GM21786 (cell line): ENCODE results near the gene TNS1.
A peak's percentile ranks its signal among the peaks of the same experiment; 100 is the strongest.

Experiments used
- ATAC-seq: cut with Tn5 transposase; IDR thresholded peaks from one replicate; pipeline ENCODE4 v1.9.1; 2021; ENCODE audit not compliant: unreplicated experiment

Gene TNS1

GRCh38 chr2:218002143-218002844 lies 501 bp downstream of the TNS1 start:
- ATAC-seq, result no peak

GRCh38 chr2:218001629-218002028 lies 1.2 kb downstream of the TNS1 start:
- ATAC-seq, result no peak

- no peak for ATAC-seq
Observed at GRCh38 chr2:218000136-218000535, 2.7 kb downstream of the TNS1 start.

- no peak for ATAC-seq
Observed at GRCh38 chr2:217999595-217999959, 3.2 kb downstream of the TNS1 start.

- no peak for ATAC-seq
Observed at GRCh38 chr2:217998926-217999594, 3.7 kb downstream of the TNS1 start.

- ATAC-seq, result no peak
Observed at GRCh38 chr2:217997510-217997909, 5.3 kb downstream of the TNS1 start.

- ATAC-seq, result no peak
Observed at GRCh38 chr2:217996361-217996760, 6.4 kb downstream of the TNS1 start.

- ATAC-seq, result no peak
Observed at GRCh38 chr2:217995731-217996231, 7.0 kb downstream of the TNS1 start.

- ATAC-seq, result no peak
Observed at GRCh38 chr2:217994776-217995274, 8.0 kb downstream of the TNS1 start.

GRCh38 chr2:217993817-217994463 lies 8.9 kb downstream of the TNS1 start:
- no peak for ATAC-seq

- ATAC-seq, result no peak
Observed at GRCh38 chr2:217993138-217993537, 9.7 kb downstream of the TNS1 start.

GRCh38 chr2:217992061-217992460 lies 10.7 kb downstream of the TNS1 start:
- ATAC-seq, result no peak

GRCh38 chr2:217990791-217991465 lies 11.9 kb downstream of the TNS1 start:
- no peak for ATAC-seq

GRCh38 chr2:217990389-217990788 lies 12.4 kb downstream of the TNS1 start:
- ATAC-seq, result no peak

GRCh38 chr2:217989221-217989948 lies 13.4 kb downstream of the TNS1 start:
- no peak for ATAC-seq

GRCh38 chr2:217988840-217989204 lies 14.0 kb downstream of the TNS1 start:
- no peak for ATAC-seq

- peak; percentile 55 for ATAC-seq
Observed at GRCh38 chr2:217988014-217988839, 14.6 kb downstream of the TNS1 start.

- no peak for ATAC-seq
Observed at GRCh38 chr2:217987391-217987790, 15.4 kb downstream of the TNS1 start.

GRCh38 chr2:217986256-217986961 lies 16.4 kb downstream of the TNS1 start:
- no peak for ATAC-seq
